Right lobe of liver (tissue), 4 donors: ENCODE data around the gene SERPINA10.
A peak's percentile ranks its signal among the peaks of the same experiment; 100 is the strongest.

Experiments used
- POLR2A ChIP-seq: fragments of 450-650 bp; IDR thresholded peaks from one replicate; pipeline ENCODE4 v1.6.1; 2017; ENCODE audit warnings: antibody characterized with exemption, mild to moderate bottlenecking
- TF ChIP-seq, protein P1 (sequence below), 4 donors: fragments of 200-600 bp in 3 of 4; fragments of 450-650 bp in 1 of 4; IDR thresholded peaks; one replicate each; pipeline versions ENCODE4 v1.5.1 to v1.8.0; 2016 to 2022; ENCODE audit warnings: antibody characterized with exemption in 4 of 4, mild to moderate bottlenecking in 2 of 4
- donor health status: DM: no; HTN: no; CAD: no.
- donor health status: DM: no; HTN: no; CAD: no.
- donor health status: DM: no; HTN: yes; CAD: no.

DNA sequence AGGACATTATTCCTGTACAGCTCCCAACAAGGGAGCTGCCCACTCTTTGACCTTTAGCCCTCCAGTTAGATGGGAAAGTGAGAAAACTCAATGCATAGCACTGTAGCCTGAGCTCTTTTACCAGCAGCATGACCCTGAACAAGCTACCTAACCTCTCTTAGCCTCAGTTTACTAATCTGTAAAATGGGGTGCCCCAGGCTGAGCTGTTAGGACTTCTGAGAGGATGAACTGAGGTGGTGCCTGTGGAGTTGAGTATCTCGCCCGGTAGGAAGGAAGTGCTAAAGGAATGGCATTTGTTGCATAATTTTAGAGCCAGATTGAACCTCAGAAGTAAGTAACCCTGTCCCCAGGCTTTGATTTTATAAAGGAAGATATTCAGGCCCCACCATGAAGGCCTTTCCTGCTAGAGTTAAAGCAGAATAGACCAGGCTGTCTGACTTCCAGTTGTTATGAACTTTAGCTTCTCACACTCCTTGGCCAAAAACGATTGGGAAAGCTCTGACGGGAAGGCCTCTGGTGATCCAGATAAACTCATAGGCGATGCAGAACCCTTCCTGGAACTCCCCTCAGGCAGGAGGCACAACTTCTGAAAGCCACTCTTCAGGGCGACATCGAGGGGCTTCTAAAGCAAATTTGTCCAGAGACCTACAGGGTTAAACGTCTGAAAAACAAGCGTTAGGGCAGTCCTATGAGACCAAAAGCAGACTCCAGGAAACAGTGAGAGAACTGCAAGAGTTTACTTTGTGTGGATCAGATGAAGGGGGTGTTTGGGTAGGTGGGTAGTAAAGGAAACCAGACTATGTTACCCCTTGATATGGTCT, 2.5 kb upstream of the SERPINA10 start:
- TF ChIP-seq, protein P1, sequence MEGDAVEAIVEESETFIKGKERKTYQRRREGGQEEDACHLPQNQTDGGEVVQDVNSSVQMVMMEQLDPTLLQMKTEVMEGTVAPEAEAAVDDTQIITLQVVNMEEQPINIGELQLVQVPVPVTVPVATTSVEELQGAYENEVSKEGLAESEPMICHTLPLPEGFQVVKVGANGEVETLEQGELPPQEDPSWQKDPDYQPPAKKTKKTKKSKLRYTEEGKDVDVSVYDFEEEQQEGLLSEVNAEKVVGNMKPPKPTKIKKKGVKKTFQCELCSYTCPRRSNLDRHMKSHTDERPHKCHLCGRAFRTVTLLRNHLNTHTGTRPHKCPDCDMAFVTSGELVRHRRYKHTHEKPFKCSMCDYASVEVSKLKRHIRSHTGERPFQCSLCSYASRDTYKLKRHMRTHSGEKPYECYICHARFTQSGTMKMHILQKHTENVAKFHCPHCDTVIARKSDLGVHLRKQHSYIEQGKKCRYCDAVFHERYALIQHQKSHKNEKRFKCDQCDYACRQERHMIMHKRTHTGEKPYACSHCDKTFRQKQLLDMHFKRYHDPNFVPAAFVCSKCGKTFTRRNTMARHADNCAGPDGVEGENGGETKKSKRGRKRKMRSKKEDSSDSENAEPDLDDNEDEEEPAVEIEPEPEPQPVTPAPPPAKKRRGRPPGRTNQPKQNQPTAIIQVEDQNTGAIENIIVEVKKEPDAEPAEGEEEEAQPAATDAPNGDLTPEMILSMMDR (IDR thresholded peaks at IDR 0.05): no peak
- TF ChIP-seq POLR2A: peak; percentile 58
